GM12878 (cell line): ENCODE data around the gene TBC1D1. TPM values are rescaled to one million over a fixed set of nuclear protein-coding genes. Genes with fewer than 3 reads are reported as not detected.
A peak's percentile ranks its signal among the peaks of the same experiment; 100 is the strongest.

Experiments used
- ATF7 ChIP-seq: fragments of 450-650 bp; IDR thresholded peaks from 2 replicates; pipeline ENCODE4 v1.6.1; 2016; ENCODE audit warnings: low read depth, mild to moderate bottlenecking
- BACH1 ChIP-seq: fragments of 450-650 bp; IDR thresholded peaks from 2 replicates; pipeline ENCODE4 v1.6.1; 2017; ENCODE audit warnings: mild to moderate bottlenecking, borderline replicate concordance
- BCL3 ChIP-seq: IDR thresholded peaks from 2 replicates; pipeline ENCODE4 v1.6.1; 2011; ENCODE audit warnings: borderline replicate concordance, low read depth, mild to moderate bottlenecking, moderate library complexity, low read length; ENCODE audit not compliant: insufficient read depth, poor library complexity, severe bottlenecking
- E2F8 ChIP-seq: fragments of 450-650 bp; IDR thresholded peaks from 2 replicates; pipeline ENCODE4 v1.6.1; 2018; ENCODE audit warnings: mild to moderate bottlenecking, low read depth, moderate library complexity; ENCODE audit not compliant: partially characterized antibody
- EED ChIP-seq: sonication (generic); IDR thresholded peaks from 2 replicates; pipeline ENCODE4 v1.6.1; 2016; ENCODE audit warnings: antibody characterized with exemption, low read depth
- EP300 ChIP-seq, 2 experiments: fragments of 150-350 bp in 1 of 2; IDR thresholded peaks; 2 replicates each; pipeline ENCODE4 v1.6.1; 2011 to 2012; ENCODE audit warnings: low read depth in 2 of 2, low read length in 2 of 2, borderline replicate concordance in 1 of 2, improper control_type of control experiment in 1 of 2, inconsistent platforms in 1 of 2; ENCODE audit not compliant: control insufficient read depth in 1 of 2
- GABPA ChIP-seq: IDR thresholded peaks from 2 replicates; pipeline ENCODE4 v1.6.1; 2014; ENCODE audit warnings: antibody characterized with exemption, low read depth, mild to moderate bottlenecking, inconsistent platforms
- IKZF1 ChIP-seq: fragments of 450-650 bp; conservative IDR thresholded peaks from 2 replicates; pipeline ENCODE4 v1.6.1; 2017; ENCODE audit warnings: antibody characterized with exemption, mild to moderate bottlenecking
- IKZF2 ChIP-seq, 2 experiments: fragments of 450-650 bp; IDR thresholded peaks; 2 replicates each; pipeline ENCODE4 v1.6.1; 2017; ENCODE audit warnings: mild to moderate bottlenecking in 2 of 2, moderate library complexity in 2 of 2
- NFYA ChIP-seq: IDR thresholded peaks from 2 replicates; pipeline ENCODE4 v1.6.1; 2011; ENCODE audit warnings: low read depth, mild to moderate bottlenecking, low read length, improper control_type of control experiment, borderline replicate concordance
- PAX8 ChIP-seq: fragments of 450-650 bp; IDR thresholded peaks from 2 replicates; pipeline ENCODE4 v1.6.1; 2017; ENCODE audit warnings: mild to moderate bottlenecking, moderate library complexity
- RAD51 ChIP-seq: fragments of 450-650 bp; IDR thresholded peaks from 2 replicates; pipeline ENCODE4 v1.6.1; 2016; ENCODE audit warnings: moderate library complexity, mild to moderate bottlenecking, inconsistent platforms
- RBBP5 ChIP-seq: fragments of 200-600 bp; sonication (generic); conservative IDR thresholded peaks from 2 replicates; pipeline ENCODE4 v1.6.1; 2016
- SIX5 ChIP-seq: IDR thresholded peaks from 2 replicates; pipeline ENCODE4 v1.6.1; 2011; ENCODE audit warnings: mild to moderate bottlenecking, low read depth, low read length, moderate library complexity; ENCODE audit not compliant: severe bottlenecking
- SMARCA5 ChIP-seq: fragments of 450-650 bp; IDR thresholded peaks from 2 replicates; pipeline ENCODE4 v1.6.1; 2017; ENCODE audit warnings: mild to moderate bottlenecking
- SMC3 ChIP-seq: IDR thresholded peaks from 2 replicates; pipeline ENCODE4 v1.6.1; 2011; ENCODE audit warnings: low read length, improper control_type of control experiment, borderline replicate concordance
- SREBF1 ChIP-seq: IDR thresholded peaks from 2 replicates; pipeline ENCODE4 v1.6.1; 2012; ENCODE audit warnings: mild to moderate bottlenecking, low read length
- SREBF2 ChIP-seq: IDR thresholded peaks from 2 replicates; pipeline ENCODE4 v1.6.1; 2012; ENCODE audit warnings: mild to moderate bottlenecking, low read length
- SUZ12 ChIP-seq: fragments of 200-600 bp; sonication (generic); IDR thresholded peaks from one replicate; pipeline ENCODE4 v1.6.1; 2018; ENCODE audit warnings: antibody characterized with exemption, mild to moderate bottlenecking; ENCODE audit not compliant: unreplicated experiment
- TBL1XR1 ChIP-seq: IDR thresholded peaks from 2 replicates; pipeline ENCODE4 v1.6.1; 2012; ENCODE audit warnings: low read depth, low read length, improper control_type of control experiment
- TCF7 ChIP-seq: IDR thresholded peaks from 2 replicates; pipeline ENCODE4 v1.6.1; 2014; ENCODE audit warnings: antibody characterized with exemption, borderline replicate concordance
- polyA plus RNA-seq, 11 experiments: library from polyadenylated mRNA; depleted of rRNA in 4 of 11; unstranded in 6 of 11; stranded (reverse) in 5 of 11; fragments of >200 nt; fragmentation: Nextera tagmentation in 4 of 11; fragmentation: Illumina TruSeq in 1 of 11; extraction: Ambion mirVana in 4 of 11; extraction: Trizol in 1 of 11; gene quantifications; 1 replicate in 1 of 11; 2 replicates in 10 of 11; pipeline versions ENCODE4 v1.2.1 to v1.2.3, GENCODE V29; 2011 to 2016; ENCODE audit warnings: inconsistent platforms in 2 of 11, missing spikeins in 2 of 11, low read depth in 1 of 11
- total RNA-seq, 4 experiments: library from RNA; depleted of rRNA in 3 of 4; stranded (reverse); fragments of >200 nt in 3 of 4; fragmentation: Illumina TruSeq in 1 of 4; extraction: Trizol in 1 of 4; gene quantifications; 2 replicates each; pipeline versions ENCODE4 v1.2.1 to v1.2.3, GENCODE V29; 2013 to 2021
- TF ChIP-seq, protein P1 (sequence below): IDR thresholded peaks from 2 replicates; pipeline ENCODE4 v1.6.1; 2011; ENCODE audit warnings: mild to moderate bottlenecking, low read depth, low read length, moderate library complexity; ENCODE audit not compliant: insufficient replicate concordance
- TF ChIP-seq, protein P2 (sequence below): IDR thresholded peaks from 2 replicates; pipeline ENCODE4 v1.6.1; 2012; ENCODE audit warnings: mild to moderate bottlenecking, low read depth, low read length

The TBC1D1 gene
- total and polyA plus RNA-seq, 10 of the 15 experiments (the other 5 are each of a cell fraction or from before 2014, with no cell fraction given) = 5.3 to 102 (median 57.8) TPM

DNA sequence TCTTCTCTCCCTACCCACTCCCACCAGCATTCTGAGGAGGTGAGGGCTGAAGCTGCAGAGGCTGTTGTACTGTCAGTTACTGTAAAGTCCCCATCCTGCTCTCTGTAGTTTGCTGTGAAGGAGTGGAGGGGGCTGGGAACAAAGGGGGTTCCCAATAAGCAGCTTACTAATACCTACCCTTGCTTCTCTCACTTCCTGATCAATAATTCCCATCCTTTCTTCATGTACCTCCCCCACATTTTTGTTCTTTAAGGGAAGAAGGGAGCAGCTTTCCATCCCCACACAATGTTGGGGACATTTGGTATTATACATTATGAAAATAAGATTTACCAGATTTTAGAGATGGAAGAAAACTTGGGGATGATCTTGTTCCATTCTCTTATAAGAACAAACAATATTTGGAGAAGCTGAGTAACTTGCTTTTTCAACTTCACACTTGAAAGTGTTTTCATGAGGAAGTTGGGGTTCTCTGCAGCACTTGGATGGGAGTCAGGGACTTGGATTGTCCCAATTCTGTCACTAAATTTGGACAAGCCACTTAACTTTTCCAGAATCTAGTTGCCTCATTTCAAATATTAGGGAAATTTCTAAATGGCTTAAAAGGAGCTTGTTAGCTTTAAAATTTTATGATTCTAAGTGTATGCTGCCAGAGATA, 5.4 kb downstream of the TBC1D1 start (continued):
- TF ChIP-seq SREBF1 = no peak
- TF ChIP-seq, protein P1, sequence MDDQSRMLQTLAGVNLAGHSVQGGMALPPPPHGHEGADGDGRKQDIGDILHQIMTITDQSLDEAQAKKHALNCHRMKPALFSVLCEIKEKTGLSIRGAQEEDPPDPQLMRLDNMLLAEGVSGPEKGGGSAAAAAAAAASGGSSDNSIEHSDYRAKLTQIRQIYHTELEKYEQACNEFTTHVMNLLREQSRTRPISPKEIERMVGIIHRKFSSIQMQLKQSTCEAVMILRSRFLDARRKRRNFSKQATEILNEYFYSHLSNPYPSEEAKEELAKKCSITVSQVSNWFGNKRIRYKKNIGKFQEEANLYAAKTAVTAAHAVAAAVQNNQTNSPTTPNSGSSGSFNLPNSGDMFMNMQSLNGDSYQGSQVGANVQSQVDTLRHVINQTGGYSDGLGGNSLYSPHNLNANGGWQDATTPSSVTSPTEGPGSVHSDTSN = no peak
- no peak for TF ChIP-seq TCF7
- TF ChIP-seq PAX8 = no peak
- no peak for TF ChIP-seq SIX5
- no peak for TF ChIP-seq SUZ12
- 0 out of 4 replicates have a peak, but pooled peaks of 1 of the 2 experiments have one; percentile 17 for TF ChIP-seq EP300 (IDR thresholded peaks at IDR 0.05; ENCODE audit: borderline replicate concordance in 1 of 2, control insufficient read depth in 1 of 2, low read depth in 2 of 2, low read length in 2 of 2)
- TF ChIP-seq TBL1XR1 = no peak
- no peak for TF ChIP-seq ATF7
- TF ChIP-seq NFYA = no peak
- peak; percentile 68 for TF ChIP-seq IKZF1
- no peak for TF ChIP-seq GABPA
- TF ChIP-seq RBBP5 = no peak
- TF ChIP-seq BCL3 = no peak
- TF ChIP-seq BACH1 = no peak
- TF ChIP-seq IKZF2 (IDR thresholded peaks at IDR 0.05) = peak; percentile 53 to 54
- TF ChIP-seq RAD51 = no peak
- TF ChIP-seq E2F8 = no peak
- TF ChIP-seq SMARCA5 = no peak
- TF ChIP-seq EED = peak; percentile 32; the same call in 1 of the 2 replicates
- TF ChIP-seq, protein P2, sequence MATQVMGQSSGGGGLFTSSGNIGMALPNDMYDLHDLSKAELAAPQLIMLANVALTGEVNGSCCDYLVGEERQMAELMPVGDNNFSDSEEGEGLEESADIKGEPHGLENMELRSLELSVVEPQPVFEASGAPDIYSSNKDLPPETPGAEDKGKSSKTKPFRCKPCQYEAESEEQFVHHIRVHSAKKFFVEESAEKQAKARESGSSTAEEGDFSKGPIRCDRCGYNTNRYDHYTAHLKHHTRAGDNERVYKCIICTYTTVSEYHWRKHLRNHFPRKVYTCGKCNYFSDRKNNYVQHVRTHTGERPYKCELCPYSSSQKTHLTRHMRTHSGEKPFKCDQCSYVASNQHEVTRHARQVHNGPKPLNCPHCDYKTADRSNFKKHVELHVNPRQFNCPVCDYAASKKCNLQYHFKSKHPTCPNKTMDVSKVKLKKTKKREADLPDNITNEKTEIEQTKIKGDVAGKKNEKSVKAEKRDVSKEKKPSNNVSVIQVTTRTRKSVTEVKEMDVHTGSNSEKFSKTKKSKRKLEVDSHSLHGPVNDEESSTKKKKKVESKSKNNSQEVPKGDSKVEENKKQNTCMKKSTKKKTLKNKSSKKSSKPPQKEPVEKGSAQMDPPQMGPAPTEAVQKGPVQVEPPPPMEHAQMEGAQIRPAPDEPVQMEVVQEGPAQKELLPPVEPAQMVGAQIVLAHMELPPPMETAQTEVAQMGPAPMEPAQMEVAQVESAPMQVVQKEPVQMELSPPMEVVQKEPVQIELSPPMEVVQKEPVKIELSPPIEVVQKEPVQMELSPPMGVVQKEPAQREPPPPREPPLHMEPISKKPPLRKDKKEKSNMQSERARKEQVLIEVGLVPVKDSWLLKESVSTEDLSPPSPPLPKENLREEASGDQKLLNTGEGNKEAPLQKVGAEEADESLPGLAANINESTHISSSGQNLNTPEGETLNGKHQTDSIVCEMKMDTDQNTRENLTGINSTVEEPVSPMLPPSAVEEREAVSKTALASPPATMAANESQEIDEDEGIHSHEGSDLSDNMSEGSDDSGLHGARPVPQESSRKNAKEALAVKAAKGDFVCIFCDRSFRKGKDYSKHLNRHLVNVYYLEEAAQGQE = no peak
- no peak for TF ChIP-seq SREBF2
- no peak for TF ChIP-seq SMC3
